ENCODE data around the gene FLYWCH1.

DNA sequence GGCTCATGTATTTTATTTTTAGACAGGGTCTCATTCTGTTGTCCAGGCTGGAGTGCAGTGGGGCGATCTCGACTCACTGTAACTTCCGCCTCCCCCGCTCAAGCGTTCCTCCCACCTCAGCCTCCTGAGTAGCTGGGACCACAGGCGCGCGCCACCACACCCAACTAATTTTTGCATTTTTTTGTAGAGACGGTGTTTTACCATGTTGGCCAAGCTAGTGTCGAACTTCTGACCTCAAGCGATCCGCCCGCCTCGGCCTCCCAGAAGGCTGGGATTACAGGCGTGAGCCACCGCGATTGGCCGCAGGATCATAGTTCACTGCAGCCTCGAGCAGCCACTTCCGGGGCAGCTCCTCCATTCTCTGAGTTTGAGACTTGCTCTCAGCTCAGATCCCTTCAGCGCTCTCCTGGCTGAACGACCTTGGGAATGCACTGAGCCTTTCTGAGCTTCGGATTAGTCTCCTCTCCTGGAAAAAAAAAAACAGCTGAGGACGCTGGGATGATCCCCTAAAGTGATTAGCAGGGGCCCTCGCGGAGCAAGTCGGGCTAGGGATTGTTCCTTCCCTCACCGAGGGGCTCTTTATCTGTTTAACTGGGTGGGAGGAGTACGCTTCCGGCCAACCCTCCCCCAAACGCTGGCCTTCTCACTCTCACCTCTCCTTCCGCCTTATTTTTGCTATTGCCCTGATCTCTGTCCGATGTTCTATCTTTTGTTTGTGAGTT is 69.6 kb downstream of the FLYWCH1 start:
- no peak for TF ChIP-seq EZH2 (IDR thresholded peaks at IDR 0.05)
- TF ChIP-seq POLR2AphosphoS5 (IDR thresholded peaks at IDR 0.05; ENCODE audit: borderline replicate concordance, low read depth, low read length), result no peak
